Upper lobe of right lung (tissue), 1 donor: Measurements from ENCODE around the gene SYNDIG1. TPM values are rescaled to one million over a fixed set of nuclear protein-coding genes. Genes with fewer than 3 reads are reported as not detected.

Experiments used
- ATAC-seq: fragments of 200-7000 bp; cut with Tn5 transposase; one replicate; pipeline ENCODE4 v1.9.1; 2020; ENCODE audit warnings: mild to moderate bottlenecking, moderate library complexity
- DNase-seq: peaks from one replicate; pipeline ENCODE4 v3.0.0-alpha.2; 2020
- H3K27ac ChIP-seq: fragments of 200-600 bp; one replicate; pipeline ENCODE4 v1.8.0; 2022
- H3K27me3 ChIP-seq: fragments of 200-600 bp; one replicate; pipeline ENCODE4 v1.8.0; 2022; ENCODE audit warnings: mild to moderate bottlenecking
- H3K36me3 ChIP-seq: fragments of 200-600 bp; one replicate; pipeline ENCODE4 v1.8.0; 2022
- H3K4me1 ChIP-seq: fragments of 200-600 bp; one replicate; pipeline ENCODE4 v1.8.0; 2022
- H3K4me3 ChIP-seq: fragments of 200-600 bp; one replicate; pipeline ENCODE4 v1.8.0; 2022; ENCODE audit warnings: mild to moderate bottlenecking
- H3K9me3 ChIP-seq: fragments of 200-600 bp; one replicate; pipeline ENCODE4 v1.8.0; 2022
- CTCF ChIP-seq: fragments of 200-600 bp; IDR thresholded peaks from one replicate; pipeline ENCODE4 v1.8.0; 2022; ENCODE audit warnings: antibody characterized with exemption
- intact Hi-C: fragments of 100-400 bp; cut with DNase I; formaldehyde crosslinking; loops from one replicate; pipeline ENCODE4 v1.11.0; 2022
- total RNA-seq: library from RNA; stranded (reverse); fragmentation: NEBNext Ultra II Directional; extraction: Animal tissue kit (Norgen Biotek cat#: 25700); gene quantifications from one replicate; pipeline ENCODE4 v1.2.1, GENCODE V29; 2021
- donor health status: DM: no; HTN: yes; CAD: no; lungs with severe emphysema.

The SYNDIG1 gene
- total RNA-seq, 1 donor from 2014 or later = not detected

DNA sequence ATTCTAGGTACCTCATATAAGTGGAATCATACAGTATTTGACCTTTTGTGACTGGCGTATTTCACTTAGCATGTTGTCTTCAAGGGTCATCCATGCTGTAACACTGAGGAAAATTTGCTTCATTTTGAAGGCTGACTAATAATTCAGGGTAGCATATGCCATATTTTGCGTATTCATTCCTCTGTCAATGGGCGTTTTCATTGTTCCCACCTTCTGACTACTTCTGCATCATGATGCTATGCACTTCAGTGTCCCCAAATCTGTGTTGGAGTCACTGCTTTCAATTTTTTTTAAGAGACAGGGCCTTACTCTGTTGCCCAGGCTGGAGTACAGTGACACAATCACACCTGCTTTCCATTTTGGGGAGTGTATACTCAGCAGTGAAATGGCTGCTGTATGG, 51.6 kb downstream of the SYNDIG1 start:
- H3K36me3 ChIP-seq = no peaks in the 10 kb centered on the region
- no peak overlapping the region for H3K27ac ChIP-seq
- ATAC-seq (no peak), DNase-seq (no peak)
- H3K4me3 ChIP-seq = no peak overlapping the region
- intact Hi-C loops = no loop called here
- H3K27me3 ChIP-seq = no peaks in the 10 kb centered on the region
- no peak for TF ChIP-seq CTCF
- no peaks in the 10 kb centered on the region for H3K9me3 ChIP-seq
- no peaks in the 10 kb centered on the region for H3K4me1 ChIP-seq

DNA sequence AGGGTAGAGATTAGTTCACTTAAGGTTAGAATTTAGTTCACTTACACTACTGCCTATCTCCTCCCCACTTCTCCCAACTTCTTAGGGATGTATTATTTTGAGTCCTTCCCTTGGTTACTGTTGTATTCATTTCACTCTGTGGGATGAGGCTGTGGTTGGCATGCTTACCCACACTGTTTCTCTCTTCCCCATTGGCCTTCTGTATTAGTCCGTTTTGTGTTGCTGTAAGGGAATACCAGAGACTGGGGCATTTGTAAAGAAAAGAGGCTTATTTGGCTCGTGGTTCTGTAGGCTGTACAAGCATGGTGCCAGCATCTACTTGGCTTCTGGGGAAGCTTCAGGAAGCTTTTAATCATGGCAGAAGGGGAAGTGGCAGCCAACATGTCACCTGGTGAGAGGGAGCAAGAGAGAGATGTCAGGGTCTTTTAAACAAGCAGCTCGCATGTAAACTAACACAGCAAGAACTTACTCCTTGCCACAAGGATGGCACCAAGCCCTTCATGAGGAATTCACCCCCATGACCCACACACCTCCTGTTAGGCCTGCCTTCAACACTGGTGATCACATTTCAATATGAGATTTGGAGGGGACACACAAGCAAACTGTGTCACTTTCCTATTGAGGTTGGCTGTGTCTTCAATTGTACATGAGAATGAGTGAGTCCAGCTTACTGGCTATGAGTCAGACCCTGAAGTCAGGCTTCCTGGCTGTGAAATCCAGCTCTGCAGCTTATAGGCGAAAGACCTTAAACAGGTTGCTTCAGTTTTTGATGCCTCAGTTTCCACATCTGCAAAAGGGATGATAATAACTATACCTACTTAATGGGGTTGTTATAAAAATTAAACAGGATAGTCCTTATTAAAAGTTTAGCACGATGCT, 53.3 kb downstream of the SYNDIG1 start:
- no peaks in the 10 kb centered on the region for H3K4me1 ChIP-seq

GRCh38 chr20:24523661-24524060, 54.2 kb downstream of the SYNDIG1 start:
- DNase-seq = no peak
- no peak for ATAC-seq
- intact Hi-C loops = no loop called here
- TF ChIP-seq CTCF = no peak
- Histone ChIP-seq H3K36me3 (no peaks in the 10 kb centered on the region), H3K4me3 (no peak overlapping the region), H3K27ac (no peak overlapping the region), H3K4me1 (no peaks in the 10 kb centered on the region), H3K9me3 (no peaks in the 10 kb centered on the region), H3K27me3 (no peaks in the 10 kb centered on the region)

More for the DNA sequence above, 53.3 kb downstream of the SYNDIG1 start:
- intact Hi-C loops = no loop called here
- DNase-seq (no peak), ATAC-seq (no peak)
- no peaks in the 10 kb centered on the region for H3K36me3 ChIP-seq
- no peak for TF ChIP-seq CTCF
- H3K4me3 ChIP-seq = no peak overlapping the region
- no peaks in the 10 kb centered on the region for H3K9me3 ChIP-seq
- no peaks in the 10 kb centered on the region for H3K27me3 ChIP-seq
- no peak overlapping the region for H3K27ac ChIP-seq

GRCh38 chr20:24528583-24529368, 59.3 kb downstream of the SYNDIG1 start:
- Histone ChIP-seq H3K27ac (no peak overlapping the region), H3K9me3 (no peaks in the 10 kb centered on the region), H3K4me3 (no peak overlapping the region), H3K4me1 (no peaks in the 10 kb centered on the region), H3K27me3 (no peaks in the 10 kb centered on the region), H3K36me3 (no peaks in the 10 kb centered on the region)
- no peak for DNase-seq
- intact Hi-C loops = no loop called here
- TF ChIP-seq CTCF = no peak
- ATAC-seq = no peak

DNA sequence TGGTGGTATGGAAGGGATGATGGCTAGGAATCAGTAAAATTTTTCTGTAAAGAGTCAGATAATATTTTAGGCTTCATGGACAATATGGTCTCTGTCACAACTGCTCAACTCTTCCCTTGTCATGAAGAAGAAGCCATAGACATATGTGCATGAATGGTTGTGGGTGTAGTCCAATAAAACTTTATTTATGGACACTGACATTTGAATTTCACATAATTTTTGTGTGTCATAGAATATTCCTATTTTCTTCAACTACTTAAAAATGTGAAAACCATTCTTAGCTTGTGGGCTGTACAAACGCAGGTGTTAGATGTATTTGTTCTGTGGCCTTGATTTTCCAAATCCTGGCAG, 59.9 kb downstream of the SYNDIG1 start:
- no peaks in the 10 kb centered on the region for H3K36me3 ChIP-seq
- no peak overlapping the region for H3K4me3 ChIP-seq
- no peak for DNase-seq
- intact Hi-C loops = no loop called here
- ATAC-seq = no peak
- no peak overlapping the region for H3K27ac ChIP-seq
- no peak for TF ChIP-seq CTCF
- no peaks in the 10 kb centered on the region for H3K27me3 ChIP-seq
- no peaks in the 10 kb centered on the region for H3K4me1 ChIP-seq
- no peaks in the 10 kb centered on the region for H3K9me3 ChIP-seq
